Type B pancreatic cell (in vitro differentiated cells): ENCODE data around the gene CCNL1. TPM values are rescaled to one million over a fixed set of nuclear protein-coding genes. Genes with fewer than 3 reads are reported as not detected.

Experiments
- DNase-seq: peaks from one replicate; pipeline ENCODE4 v3.0.0; 2021; ENCODE audit warnings: mixed read lengths; ENCODE audit not compliant: unreplicated experiment; ENCODE audit errors: extremely low spot score
- H3K27ac Mint-ChIP-seq: 2 replicates; pipeline ENCODE4 v1.8.0; 2021; ENCODE audit warnings: mild to moderate bottlenecking, mixed read lengths
- H3K27me3 Mint-ChIP-seq: 2 replicates; pipeline ENCODE4 v1.8.0; 2021; ENCODE audit warnings: mixed read lengths
- H3K36me3 Mint-ChIP-seq: 2 replicates; pipeline ENCODE4 v1.8.0; 2021; ENCODE audit warnings: mixed read lengths
- H3K4me1 Mint-ChIP-seq: one replicate; pipeline ENCODE4 v1.8.0; 2021; ENCODE audit warnings: mixed read lengths; ENCODE audit not compliant: unreplicated experiment
- H3K4me3 Mint-ChIP-seq: 2 replicates; pipeline ENCODE4 v1.8.0; 2021; ENCODE audit warnings: mild to moderate bottlenecking, mixed read lengths
- H3K9me3 Mint-ChIP-seq: 2 replicates; pipeline ENCODE4 v1.8.0; 2021; ENCODE audit warnings: mixed read lengths
- total RNA-seq: library from RNA; stranded (reverse); gene quantifications from 2 replicates; pipeline ENCODE4 v1.2.1, GENCODE V29; 2021; ENCODE audit warnings: low replicate concordance
- TF ChIP-seq, protein P1 (sequence below): fragments of 200-600 bp; sonication (generic); conservative IDR thresholded peaks from 2 replicates; pipeline ENCODE4 v1.5.0; 2021; ENCODE audit warnings: antibody characterized with exemption, mild to moderate bottlenecking

CCNL1 gene
- total RNA-seq, 1 donor from 2014 or later = 145 TPM

DNA sequence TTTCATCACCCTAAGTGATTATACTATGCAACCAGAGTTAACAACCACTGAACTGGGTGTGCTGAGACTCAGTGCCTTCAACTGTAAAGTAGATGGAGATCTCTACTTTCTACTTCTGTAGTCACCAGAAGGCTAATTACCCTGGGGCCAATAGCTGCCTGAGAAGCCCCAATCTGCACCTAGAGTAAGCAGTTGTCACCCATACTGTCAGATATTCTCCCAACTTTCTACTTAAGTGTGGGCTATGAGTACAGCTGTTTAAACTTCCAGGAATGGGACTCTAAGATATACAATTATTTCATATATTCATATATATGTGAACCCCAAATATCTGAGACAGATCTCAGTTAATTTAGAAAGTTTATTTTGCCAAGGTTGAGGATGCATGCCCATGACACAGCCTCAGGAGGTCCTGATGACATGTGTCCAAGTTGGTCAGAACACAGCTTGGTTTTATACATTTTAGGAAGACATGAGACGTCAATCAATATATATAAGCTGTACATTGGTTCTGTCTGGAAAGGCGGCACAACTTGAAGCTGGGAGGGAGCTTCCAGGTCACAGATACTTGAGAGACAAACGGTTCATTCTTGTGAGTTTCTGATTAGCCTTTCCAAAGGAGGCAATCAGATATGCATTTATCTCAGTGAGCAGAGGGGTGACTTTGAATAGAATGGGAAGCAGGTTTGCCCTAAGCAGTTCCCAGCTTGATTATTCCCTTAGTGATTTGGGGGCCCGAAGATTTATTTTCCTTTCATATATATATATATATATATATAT, 41.9 kb downstream of the CCNL1 start:
- Mint-ChIP-seq H3K27ac (no peak overlapping the region), H3K36me3 (no peaks in the 10 kb centered on the region), H3K4me3 (no peak overlapping the region), H3K27me3 (no peaks in the 10 kb centered on the region), H3K4me1 (peaks cover 35% of the 10 kb centered on the region), H3K9me3 (no peaks in the 10 kb centered on the region)
- TF ChIP-seq, protein P1, sequence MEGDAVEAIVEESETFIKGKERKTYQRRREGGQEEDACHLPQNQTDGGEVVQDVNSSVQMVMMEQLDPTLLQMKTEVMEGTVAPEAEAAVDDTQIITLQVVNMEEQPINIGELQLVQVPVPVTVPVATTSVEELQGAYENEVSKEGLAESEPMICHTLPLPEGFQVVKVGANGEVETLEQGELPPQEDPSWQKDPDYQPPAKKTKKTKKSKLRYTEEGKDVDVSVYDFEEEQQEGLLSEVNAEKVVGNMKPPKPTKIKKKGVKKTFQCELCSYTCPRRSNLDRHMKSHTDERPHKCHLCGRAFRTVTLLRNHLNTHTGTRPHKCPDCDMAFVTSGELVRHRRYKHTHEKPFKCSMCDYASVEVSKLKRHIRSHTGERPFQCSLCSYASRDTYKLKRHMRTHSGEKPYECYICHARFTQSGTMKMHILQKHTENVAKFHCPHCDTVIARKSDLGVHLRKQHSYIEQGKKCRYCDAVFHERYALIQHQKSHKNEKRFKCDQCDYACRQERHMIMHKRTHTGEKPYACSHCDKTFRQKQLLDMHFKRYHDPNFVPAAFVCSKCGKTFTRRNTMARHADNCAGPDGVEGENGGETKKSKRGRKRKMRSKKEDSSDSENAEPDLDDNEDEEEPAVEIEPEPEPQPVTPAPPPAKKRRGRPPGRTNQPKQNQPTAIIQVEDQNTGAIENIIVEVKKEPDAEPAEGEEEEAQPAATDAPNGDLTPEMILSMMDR = no peak
- no peak for DNase-seq

DNA sequence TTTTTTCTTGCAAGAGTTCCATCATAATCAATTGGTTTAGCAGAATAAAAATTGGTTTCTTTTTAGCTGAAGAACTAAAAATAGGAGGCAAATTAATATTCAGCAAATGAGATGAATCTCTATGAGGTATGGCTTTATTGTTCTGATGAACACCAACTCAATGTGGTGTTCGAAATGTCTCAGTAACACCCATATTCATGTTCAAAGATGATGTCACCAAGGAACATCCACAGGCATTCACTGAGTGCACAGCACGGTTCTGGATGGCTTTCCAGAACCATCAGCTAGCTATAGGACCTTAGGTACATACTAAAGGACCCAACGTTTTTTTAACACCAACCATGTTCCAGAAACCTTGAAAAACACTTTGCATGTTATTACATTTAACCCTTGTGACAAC, 42.7 kb downstream of the CCNL1 start:
- Mint-ChIP-seq H3K27ac (no peak overlapping the region), H3K4me1 (peaks cover 34% of the 10 kb centered on the region), H3K27me3 (no peaks in the 10 kb centered on the region), H3K4me3 (no peak overlapping the region), H3K36me3 (no peaks in the 10 kb centered on the region), H3K9me3 (no peaks in the 10 kb centered on the region)
- TF ChIP-seq, protein P1 = no peak
- no peak for DNase-seq

DNA sequence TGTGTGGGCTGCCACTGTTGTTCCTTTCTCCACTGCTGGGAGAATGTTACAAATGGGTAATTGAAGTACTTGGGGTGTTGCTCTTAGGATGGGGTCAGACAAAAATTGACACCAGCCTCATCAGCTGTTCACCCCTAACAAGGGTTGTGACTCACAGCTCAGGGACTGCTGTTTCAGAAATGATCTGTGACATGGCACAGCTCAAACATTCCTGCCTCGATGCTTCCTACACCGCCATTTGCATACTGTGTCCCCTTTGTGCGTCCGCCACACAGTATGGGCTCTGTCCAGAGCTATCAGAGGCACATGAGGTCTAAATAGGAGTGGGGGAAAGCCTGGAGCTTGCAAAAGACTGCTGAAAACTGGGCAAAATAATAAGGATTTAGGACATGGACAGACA, 43.9 kb downstream of the CCNL1 start:
- Mint-ChIP-seq H3K4me1 (peaks cover 30% of the 10 kb centered on the region), H3K27ac (no peak overlapping the region), H3K27me3 (no peaks in the 10 kb centered on the region), H3K36me3 (no peaks in the 10 kb centered on the region), H3K4me3 (no peak overlapping the region), H3K9me3 (no peaks in the 10 kb centered on the region)
- no peak for DNase-seq
- TF ChIP-seq, protein P1 = no peak

DNA sequence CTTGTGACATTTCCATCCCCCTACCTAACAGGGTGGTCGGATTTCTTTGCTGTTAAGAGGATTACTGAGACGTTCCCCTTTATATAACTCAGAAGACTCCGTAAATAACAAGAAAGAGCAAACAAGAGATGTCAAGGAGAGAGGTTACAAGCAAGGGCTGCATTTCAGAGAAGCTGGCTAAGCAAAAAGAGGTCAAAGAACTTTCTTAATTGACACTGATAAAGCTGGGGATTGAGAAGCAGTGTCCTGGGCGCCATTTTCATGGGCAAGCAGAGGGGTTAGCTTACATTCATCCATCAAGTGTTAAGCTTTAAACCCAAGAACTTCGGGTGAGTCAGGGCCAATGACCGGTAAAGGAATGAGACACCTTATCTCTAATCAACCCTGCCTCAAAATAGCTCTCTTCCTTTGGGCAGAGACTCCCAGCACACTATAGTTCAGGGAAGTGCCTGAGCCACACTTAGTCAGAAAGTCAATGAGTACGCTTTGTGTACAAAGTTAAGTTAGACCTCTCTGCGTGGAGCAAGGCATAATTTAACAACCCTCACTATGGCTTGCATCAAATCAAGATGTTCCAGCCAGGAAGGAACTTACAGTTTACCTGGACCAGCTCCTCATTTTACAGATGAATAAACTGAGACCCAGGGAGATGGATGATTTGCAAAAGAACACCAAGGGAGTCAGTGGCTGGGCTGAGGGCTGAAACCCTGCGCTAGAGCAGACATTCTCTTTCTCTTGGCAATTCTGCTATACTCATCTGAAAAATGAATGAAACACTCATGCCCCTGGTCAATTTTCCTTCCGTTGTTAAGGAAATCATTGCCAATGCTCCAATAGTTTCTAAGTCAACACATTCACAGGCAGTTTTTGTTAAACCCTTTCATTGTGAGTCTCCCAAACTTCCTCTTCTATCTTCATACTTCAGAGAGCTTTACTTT, 44.6 kb downstream of the CCNL1 start:
- TF ChIP-seq, protein P1 = no peak
- Mint-ChIP-seq H3K4me3 (no peak overlapping the region), H3K4me1 (peaks cover 30% of the 10 kb centered on the region), H3K36me3 (no peaks in the 10 kb centered on the region), H3K9me3 (no peaks in the 10 kb centered on the region), H3K27me3 (no peaks in the 10 kb centered on the region), H3K27ac (no peak overlapping the region)
- DNase-seq = no peak

DNA sequence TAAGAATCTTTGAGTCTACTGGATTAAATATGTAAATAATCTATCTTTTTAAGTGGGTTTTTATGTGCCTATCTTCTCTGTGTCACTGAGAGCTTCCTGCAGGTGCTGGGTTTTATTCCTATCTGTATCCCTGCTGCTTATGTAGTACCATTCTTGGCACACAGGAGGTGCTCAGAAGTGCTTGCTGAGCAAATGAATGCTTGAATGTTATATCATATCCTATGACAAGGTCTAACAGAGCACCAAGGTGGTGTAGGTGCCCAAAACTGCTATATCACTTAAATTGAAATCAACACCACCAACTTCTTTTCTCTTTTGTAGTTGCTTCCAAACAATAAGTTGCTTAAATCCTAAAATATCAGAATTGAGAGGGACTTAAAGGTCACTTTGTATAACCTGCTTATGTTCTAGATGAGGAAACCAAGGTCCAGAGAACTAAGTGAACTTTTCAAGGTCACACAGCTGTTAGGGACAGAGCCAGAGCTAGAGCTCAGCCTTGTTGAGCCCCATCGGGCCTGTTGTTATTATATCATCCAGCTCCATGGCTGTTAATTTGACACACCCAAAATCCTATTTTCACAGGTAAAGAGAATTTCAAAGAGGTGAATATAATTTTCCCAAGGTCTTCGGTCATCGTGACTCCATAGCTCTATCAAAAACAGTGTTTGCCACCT, 46.0 kb downstream of the CCNL1 start:
- Mint-ChIP-seq H3K9me3 (no peaks in the 10 kb centered on the region), H3K27me3 (no peaks in the 10 kb centered on the region), H3K4me3 (no peak overlapping the region), H3K4me1 (peaks cover 33% of the 10 kb centered on the region), H3K36me3 (no peaks in the 10 kb centered on the region), H3K27ac (no peak overlapping the region)
- TF ChIP-seq, protein P1 = peak; percentile 43
- no peak for DNase-seq
